HL-60 (cell line): Measurements from ENCODE around the gene ADAT3.

ENCODE experiments used
- DNase-seq, 2 experiments: peaks; one replicate each; pipeline ENCODE4 v3.0.0-alpha.2; 2010 to 2020; ENCODE audit warnings: low read depth in 1 of 2, low spot score in 1 of 2
- H3K27ac ChIP-seq: fragments of 250-450 bp; sonication (Bioruptor Pico); replicated peaks from 2 replicates; pipeline ENCODE4 v1.5.1; 2020; ENCODE audit warnings: mild to moderate bottlenecking, moderate library complexity
- H3K27me3 ChIP-seq: fragments of 250-450 bp; sonication (Bioruptor Pico); 2 replicates; pipeline ENCODE4 v1.5.1; 2021; ENCODE audit warnings: mild to moderate bottlenecking, moderate library complexity; ENCODE audit not compliant: insufficient read depth, poor library complexity, severe bottlenecking
- H3K4me3 ChIP-seq: replicated peaks from 2 replicates; pipeline ENCODE4 v1.5.1; 2011; ENCODE audit warnings: mild to moderate bottlenecking, control low read depth, low read length; ENCODE audit not compliant: insufficient read depth
- GABPA ChIP-seq: IDR thresholded peaks from 2 replicates; pipeline ENCODE4 v1.6.1; 2012; ENCODE audit warnings: low read depth
- POLR2AphosphoS5 ChIP-seq: IDR thresholded peaks from 2 replicates; pipeline ENCODE4 v1.6.1; 2012; ENCODE audit warnings: low read depth
- SPI1 ChIP-seq: IDR thresholded peaks from 2 replicates; pipeline ENCODE4 v1.6.1; 2012; ENCODE audit warnings: low read depth, mild to moderate bottlenecking, borderline replicate concordance
- TF ChIP-seq, protein P1 (sequence below): IDR thresholded peaks from 2 replicates; pipeline ENCODE4 v1.6.1; 2012; ENCODE audit warnings: low read depth; ENCODE audit not compliant: insufficient replicate concordance
- TF ChIP-seq, protein P2 (sequence below): IDR thresholded peaks from one replicate; pipeline ENCODE4 v1.5.1; 2011; ENCODE audit warnings: low read length, control low read depth, inconsistent platforms; ENCODE audit not compliant: insufficient read depth

ADAT3 gene

DNA sequence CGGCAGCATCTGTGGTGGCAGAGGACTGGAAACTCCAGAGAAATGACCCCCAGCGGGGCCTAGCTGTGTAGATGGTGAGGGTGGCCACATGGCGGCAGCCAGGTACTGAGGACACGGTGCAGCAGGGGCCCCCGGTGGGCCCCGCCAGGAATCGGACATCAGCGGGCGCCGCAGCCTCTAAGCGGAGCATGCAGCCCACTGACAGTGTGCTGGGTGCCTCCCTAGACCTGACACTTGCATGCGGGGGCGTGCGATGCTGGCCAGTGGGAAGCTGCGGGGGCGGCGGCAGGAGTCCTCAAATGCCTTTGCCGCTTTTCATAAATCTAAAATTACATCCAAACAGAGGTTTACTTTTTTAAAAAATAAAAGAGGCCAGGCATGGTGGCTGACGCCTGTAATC lies 16.1 kb downstream of the ADAT3 start:
- DNase-seq = no peak
- no peak for TF ChIP-seq SPI1
- TF ChIP-seq, protein P1, sequence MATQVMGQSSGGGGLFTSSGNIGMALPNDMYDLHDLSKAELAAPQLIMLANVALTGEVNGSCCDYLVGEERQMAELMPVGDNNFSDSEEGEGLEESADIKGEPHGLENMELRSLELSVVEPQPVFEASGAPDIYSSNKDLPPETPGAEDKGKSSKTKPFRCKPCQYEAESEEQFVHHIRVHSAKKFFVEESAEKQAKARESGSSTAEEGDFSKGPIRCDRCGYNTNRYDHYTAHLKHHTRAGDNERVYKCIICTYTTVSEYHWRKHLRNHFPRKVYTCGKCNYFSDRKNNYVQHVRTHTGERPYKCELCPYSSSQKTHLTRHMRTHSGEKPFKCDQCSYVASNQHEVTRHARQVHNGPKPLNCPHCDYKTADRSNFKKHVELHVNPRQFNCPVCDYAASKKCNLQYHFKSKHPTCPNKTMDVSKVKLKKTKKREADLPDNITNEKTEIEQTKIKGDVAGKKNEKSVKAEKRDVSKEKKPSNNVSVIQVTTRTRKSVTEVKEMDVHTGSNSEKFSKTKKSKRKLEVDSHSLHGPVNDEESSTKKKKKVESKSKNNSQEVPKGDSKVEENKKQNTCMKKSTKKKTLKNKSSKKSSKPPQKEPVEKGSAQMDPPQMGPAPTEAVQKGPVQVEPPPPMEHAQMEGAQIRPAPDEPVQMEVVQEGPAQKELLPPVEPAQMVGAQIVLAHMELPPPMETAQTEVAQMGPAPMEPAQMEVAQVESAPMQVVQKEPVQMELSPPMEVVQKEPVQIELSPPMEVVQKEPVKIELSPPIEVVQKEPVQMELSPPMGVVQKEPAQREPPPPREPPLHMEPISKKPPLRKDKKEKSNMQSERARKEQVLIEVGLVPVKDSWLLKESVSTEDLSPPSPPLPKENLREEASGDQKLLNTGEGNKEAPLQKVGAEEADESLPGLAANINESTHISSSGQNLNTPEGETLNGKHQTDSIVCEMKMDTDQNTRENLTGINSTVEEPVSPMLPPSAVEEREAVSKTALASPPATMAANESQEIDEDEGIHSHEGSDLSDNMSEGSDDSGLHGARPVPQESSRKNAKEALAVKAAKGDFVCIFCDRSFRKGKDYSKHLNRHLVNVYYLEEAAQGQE = no peak
- TF ChIP-seq, protein P2, sequence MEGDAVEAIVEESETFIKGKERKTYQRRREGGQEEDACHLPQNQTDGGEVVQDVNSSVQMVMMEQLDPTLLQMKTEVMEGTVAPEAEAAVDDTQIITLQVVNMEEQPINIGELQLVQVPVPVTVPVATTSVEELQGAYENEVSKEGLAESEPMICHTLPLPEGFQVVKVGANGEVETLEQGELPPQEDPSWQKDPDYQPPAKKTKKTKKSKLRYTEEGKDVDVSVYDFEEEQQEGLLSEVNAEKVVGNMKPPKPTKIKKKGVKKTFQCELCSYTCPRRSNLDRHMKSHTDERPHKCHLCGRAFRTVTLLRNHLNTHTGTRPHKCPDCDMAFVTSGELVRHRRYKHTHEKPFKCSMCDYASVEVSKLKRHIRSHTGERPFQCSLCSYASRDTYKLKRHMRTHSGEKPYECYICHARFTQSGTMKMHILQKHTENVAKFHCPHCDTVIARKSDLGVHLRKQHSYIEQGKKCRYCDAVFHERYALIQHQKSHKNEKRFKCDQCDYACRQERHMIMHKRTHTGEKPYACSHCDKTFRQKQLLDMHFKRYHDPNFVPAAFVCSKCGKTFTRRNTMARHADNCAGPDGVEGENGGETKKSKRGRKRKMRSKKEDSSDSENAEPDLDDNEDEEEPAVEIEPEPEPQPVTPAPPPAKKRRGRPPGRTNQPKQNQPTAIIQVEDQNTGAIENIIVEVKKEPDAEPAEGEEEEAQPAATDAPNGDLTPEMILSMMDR = no peak
- no peak for TF ChIP-seq GABPA
- no peak for TF ChIP-seq POLR2AphosphoS5

DNA sequence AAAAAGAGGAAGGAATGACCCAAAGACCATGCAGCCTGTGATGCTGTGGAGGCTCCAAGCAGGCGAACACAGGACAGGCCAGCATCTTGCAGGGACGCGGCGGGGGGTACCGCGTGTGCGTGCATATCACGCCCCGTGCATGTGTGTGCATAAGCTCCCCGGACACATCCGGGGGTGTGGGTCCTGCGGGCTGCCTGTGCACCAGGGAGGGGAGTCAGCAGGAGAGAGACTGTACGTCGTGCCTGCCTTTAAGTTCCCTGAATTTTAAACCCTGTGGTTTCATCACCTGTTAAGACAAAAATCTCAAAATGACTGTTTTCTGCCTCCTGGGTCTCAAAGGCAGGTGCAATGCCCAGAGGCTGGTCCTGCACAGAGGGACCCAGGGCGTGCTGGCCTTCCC lies 16.6 kb downstream of the ADAT3 start:
- H3K27ac ChIP-seq = no peak overlapping the region
- H3K27me3 ChIP-seq = no peaks in the 10 kb centered on the region
- TF ChIP-seq, protein P1 = no peak
- TF ChIP-seq, protein P2 = no peak
- TF ChIP-seq GABPA (no peak), SPI1 (no peak), POLR2AphosphoS5 (no peak)
- no peak overlapping the region for H3K4me3 ChIP-seq
- no peak for DNase-seq

More for the DNA sequence above, 16.1 kb downstream of the ADAT3 start:
- H3K27ac ChIP-seq = no peak overlapping the region
- no peaks in the 10 kb centered on the region for H3K27me3 ChIP-seq
- H3K4me3 ChIP-seq = no peak overlapping the region

DNA sequence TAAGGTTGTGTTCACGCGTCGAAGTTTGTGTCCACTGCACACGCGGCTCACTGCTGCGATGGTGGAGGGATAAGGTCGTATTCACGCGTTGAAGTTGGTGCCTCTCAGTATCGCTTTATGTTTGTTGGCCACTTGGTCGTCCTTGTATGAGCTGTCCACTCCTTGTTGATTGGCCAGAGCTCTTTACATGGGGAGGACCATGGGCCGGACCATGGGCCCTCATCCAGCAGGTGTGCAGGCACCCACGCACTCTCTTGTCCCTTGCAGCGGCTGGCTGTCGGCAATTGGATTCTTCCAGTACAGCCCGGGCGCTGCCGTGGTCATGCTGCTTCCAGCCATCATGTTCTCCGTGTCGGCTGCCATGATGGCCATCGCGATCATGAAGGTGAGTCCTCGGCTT lies 17.6 kb downstream of the ADAT3 start:
- Histone ChIP-seq H3K27ac (peak overlapping the region; percentile 36), H3K4me3 (no peak overlapping the region), H3K27me3 (no peaks in the 10 kb centered on the region)
- DNase-seq = no peak
- no peak for TF ChIP-seq GABPA
- no peak; the same call in 1 of the 2 replicates for TF ChIP-seq POLR2AphosphoS5
- TF ChIP-seq, protein P2 = no peak
- TF ChIP-seq SPI1 = no peak
- TF ChIP-seq, protein P1 = no peak
